GM10847 (cell line): ENCODE results near the gene PIK3C3.

Source experiments
- POLR2A ChIP-seq: IDR thresholded peaks from 2 replicates; pipeline ENCODE4 v1.6.1; 2011; ENCODE audit not compliant: insufficient read length; ENCODE audit errors: extremely low read depth

The PIK3C3 gene

GRCh38 chr18:41942254-41942653 is 12.8 kb upstream of the PIK3C3 start:
- no peak for TF ChIP-seq POLR2A

- no peak for TF ChIP-seq POLR2A
These were observed 6.4 kb upstream of the PIK3C3 start for GRCh38 chr18:41948544-41949110.

- no peak for TF ChIP-seq POLR2A
These were observed 5.7 kb upstream of the PIK3C3 start for GRCh38 chr18:41949206-41949920.

- TF ChIP-seq POLR2A: no peak
These were observed 654 bp downstream of the PIK3C3 start for GRCh38 chr18:41955688-41956087.

GRCh38 chr18:41959045-41959444 is 4.0 kb downstream of the PIK3C3 start:
- TF ChIP-seq POLR2A: no peak

GRCh38 chr18:41965634-41966255 is 10.7 kb downstream of the PIK3C3 start:
- TF ChIP-seq POLR2A: no peak

GRCh38 chr18:41966943-41967342 is 11.9 kb downstream of the PIK3C3 start:
- TF ChIP-seq POLR2A: no peak

GRCh38 chr18:41967680-41968079 is 12.6 kb downstream of the PIK3C3 start:
- no peak for TF ChIP-seq POLR2A

- TF ChIP-seq POLR2A: no peak
These were observed 14.8 kb downstream of the PIK3C3 start for GRCh38 chr18:41969881-41970280.

- no peak for TF ChIP-seq POLR2A
These were observed 17.3 kb downstream of the PIK3C3 start for GRCh38 chr18:41972067-41972925.

GRCh38 chr18:41973983-41974382 is 18.9 kb downstream of the PIK3C3 start:
- no peak for TF ChIP-seq POLR2A

GRCh38 chr18:41974796-41975201 is 19.8 kb downstream of the PIK3C3 start:
- no peak for TF ChIP-seq POLR2A

GRCh38 chr18:41975284-41975683 is 20.2 kb downstream of the PIK3C3 start:
- TF ChIP-seq POLR2A: no peak

- TF ChIP-seq POLR2A: no peak
These were observed 22.2 kb downstream of the PIK3C3 start for GRCh38 chr18:41977233-41977632.

GRCh38 chr18:41982942-41983660 is 28.1 kb downstream of the PIK3C3 start:
- no peak for TF ChIP-seq POLR2A
